ENCODE measurements around the gene FOXN3.

The FOXN3 gene

GRCh38 chr14:89359477-89360222 is 57.4 kb downstream of the FOXN3 start:
- DNase-seq (ENCODE audit: low spot score) = no peak

GRCh38 chr14:89357655-89358297 is 59.3 kb downstream of the FOXN3 start:
- no peak for DNase-seq (ENCODE audit: low spot score)

GRCh38 chr14:89356927-89357326 is 60.1 kb downstream of the FOXN3 start:
- DNase-seq (ENCODE audit: low spot score) = no peak

GRCh38 chr14:89356496-89356895 is 60.5 kb downstream of the FOXN3 start:
- DNase-seq (ENCODE audit: low spot score) = no peak

GRCh38 chr14:89353766-89354113 is 63.3 kb downstream of the FOXN3 start:
- DNase-seq (ENCODE audit: low spot score) = no peak

- no peak for DNase-seq (ENCODE audit: low spot score)
These were observed 63.9 kb downstream of the FOXN3 start for GRCh38 chr14:89352976-89353765.

- no peak for DNase-seq (ENCODE audit: low spot score)
These were observed 65.3 kb downstream of the FOXN3 start for GRCh38 chr14:89351516-89352404.

GRCh38 chr14:89351221-89351515 is 65.9 kb downstream of the FOXN3 start:
- DNase-seq (ENCODE audit: low spot score) = no peak

- DNase-seq (ENCODE audit: low spot score) = no peak
These were observed 66.9 kb downstream of the FOXN3 start for GRCh38 chr14:89350152-89350551.

- DNase-seq (ENCODE audit: low spot score) = no peak
These were observed 67.6 kb downstream of the FOXN3 start for GRCh38 chr14:89349171-89350008.

- no peak for DNase-seq (ENCODE audit: low spot score)
These were observed 68.3 kb downstream of the FOXN3 start for GRCh38 chr14:89348722-89349121.

GRCh38 chr14:89347885-89348284 is 69.1 kb downstream of the FOXN3 start:
- no peak for DNase-seq (ENCODE audit: low spot score)

- DNase-seq (ENCODE audit: low spot score) = no peak
These were observed 72.1 kb downstream of the FOXN3 start for GRCh38 chr14:89344920-89345254.

GRCh38 chr14:89343356-89343755 is 73.7 kb downstream of the FOXN3 start:
- DNase-seq (ENCODE audit: low spot score) = no peak

GRCh38 chr14:89342049-89342448 is 75.0 kb downstream of the FOXN3 start:
- no peak for DNase-seq (ENCODE audit: low spot score)

GRCh38 chr14:89340200-89341181 is 76.5 kb downstream of the FOXN3 start:
- peak; percentile 17 for DNase-seq (ENCODE audit: low spot score)

GRCh38 chr14:89339579-89339978 is 77.5 kb downstream of the FOXN3 start:
- DNase-seq (ENCODE audit: low spot score) = no peak

GRCh38 chr14:89339158-89339557 is 77.9 kb downstream of the FOXN3 start:
- no peak for DNase-seq (ENCODE audit: low spot score)

- no peak for DNase-seq (ENCODE audit: low spot score)
These were observed 80.7 kb downstream of the FOXN3 start for GRCh38 chr14:89336338-89336737.

GRCh38 chr14:89332031-89332430 is 85.0 kb downstream of the FOXN3 start:
- no peak for DNase-seq (ENCODE audit: low spot score)

Measured in LoVo (cell line).